SK-N-SH treated with all-trans-retinoic acid at 6 μM for 48 hours (cell line): ENCODE measurements around the gene SOX21.

Experiments
- ATAC-seq: fragments of 200-7000 bp; cut with Tn5 transposase; 3 replicates; pipeline ENCODE4 v1.9.1; 2020; ENCODE audit warnings: mild to moderate bottlenecking, moderate library complexity
- ARNTL ChIP-seq: fragments of 450-650 bp; formaldehyde crosslinking; IDR thresholded peaks from 2 replicates; pipeline ENCODE4 v1.5.0; 2020; ENCODE audit warnings: low read depth, mild to moderate bottlenecking, moderate library complexity, borderline replicate concordance
- BACH2 ChIP-seq: fragments of 250-450 bp; sonication (Bioruptor Pico); IDR thresholded peaks from 2 replicates; pipeline ENCODE4 v1.9.0; 2021; ENCODE audit warnings: mild to moderate bottlenecking, borderline replicate concordance
- CSDC2 ChIP-seq: fragments of 250-450 bp; sonication (Bioruptor Pico); IDR thresholded peaks from 2 replicates; pipeline ENCODE4 v1.5.0; 2020; ENCODE audit warnings: mild to moderate bottlenecking, moderate library complexity
- ESRRG ChIP-seq: fragments of 250-450 bp; sonication (Bioruptor Pico); IDR thresholded peaks from 2 replicates; pipeline ENCODE4 v1.6.1; 2021; ENCODE audit warnings: mild to moderate bottlenecking
- GLIS3 ChIP-seq: fragments of 250-450 bp; sonication (Bioruptor Pico); IDR thresholded peaks from 2 replicates; pipeline ENCODE4 v1.5.0; 2020; ENCODE audit warnings: mild to moderate bottlenecking, moderate library complexity
- ISL1 ChIP-seq: fragments of 250-450 bp; sonication (Bioruptor Pico); IDR thresholded peaks from 2 replicates; pipeline ENCODE4 v2.1.2; 2022; ENCODE audit warnings: mild to moderate bottlenecking, moderate library complexity
- OSR1 ChIP-seq: fragments of 250-450 bp; sonication (Bioruptor Pico); IDR thresholded peaks from 2 replicates; pipeline ENCODE4 v1.8.0; 2022; ENCODE audit warnings: moderate library complexity, mild to moderate bottlenecking, inconsistent platforms
- PATZ1 ChIP-seq: fragments of 250-450 bp; sonication (Bioruptor Pico); IDR thresholded peaks from 2 replicates; pipeline ENCODE4 v1.8.0; 2020; ENCODE audit warnings: mild to moderate bottlenecking, moderate library complexity, borderline replicate concordance
- PPARA ChIP-seq: fragments of 250-450 bp; sonication (Bioruptor Pico); IDR thresholded peaks from 2 replicates; pipeline ENCODE4 v1.5.0; 2020; ENCODE audit warnings: mild to moderate bottlenecking, borderline replicate concordance
- SNAI2 ChIP-seq: fragments of 250-450 bp; sonication (Bioruptor Pico); IDR thresholded peaks from 2 replicates; pipeline ENCODE4 v1.5.0; 2020; ENCODE audit warnings: mild to moderate bottlenecking, moderate library complexity
- TSHZ2 ChIP-seq: fragments of 250-450 bp; sonication (Bioruptor Pico); IDR thresholded peaks from 2 replicates; pipeline ENCODE4 v1.5.0; 2020; ENCODE audit warnings: mild to moderate bottlenecking, moderate library complexity
- ZC3H10 ChIP-seq: fragments of 250-450 bp; sonication (Bioruptor Pico); IDR thresholded peaks from 2 replicates; pipeline ENCODE4 v1.5.1; 2021; ENCODE audit warnings: mild to moderate bottlenecking, moderate library complexity
- ZFP3 ChIP-seq: fragments of 250-450 bp; sonication (Bioruptor Pico); IDR thresholded peaks from 2 replicates; pipeline ENCODE4 v1.5.0; 2020; ENCODE audit warnings: mild to moderate bottlenecking, moderate library complexity
- ZFP30 ChIP-seq: fragments of 450-650 bp; formaldehyde crosslinking; IDR thresholded peaks from 2 replicates; pipeline ENCODE4 v1.5.0; 2022; ENCODE audit warnings: mild to moderate bottlenecking, moderate library complexity
- ZNF565 ChIP-seq: fragments of 450-650 bp; formaldehyde crosslinking; conservative IDR thresholded peaks from 2 replicates; pipeline ENCODE4 v1.5.0; 2020; ENCODE audit warnings: low read depth, mild to moderate bottlenecking, moderate library complexity
- ZNF70 ChIP-seq: fragments of 450-650 bp; formaldehyde crosslinking; IDR thresholded peaks from 2 replicates; pipeline ENCODE4 v1.5.0; 2020; ENCODE audit warnings: mild to moderate bottlenecking, moderate library complexity
- ZNF8 ChIP-seq: fragments of 450-650 bp; formaldehyde crosslinking; IDR thresholded peaks from 2 replicates; pipeline ENCODE4 v1.5.0; 2020; ENCODE audit warnings: mild to moderate bottlenecking, moderate library complexity
- TF ChIP-seq, protein P1 (sequence below): fragments of 250-450 bp; sonication (Bioruptor Pico); IDR thresholded peaks from 2 replicates; pipeline ENCODE4 v1.8.0; 2021; ENCODE audit warnings: low read depth, mild to moderate bottlenecking, moderate library complexity, borderline replicate concordance
- TF ChIP-seq, protein P2 (sequence below): fragments of 250-450 bp; sonication (Bioruptor Pico); IDR thresholded peaks from 2 replicates; pipeline ENCODE4 v1.5.1; 2021; ENCODE audit warnings: mild to moderate bottlenecking, moderate library complexity
- TF ChIP-seq, protein P3 (sequence below): fragments of 250-450 bp; sonication (Bioruptor Pico); IDR thresholded peaks from 2 replicates; pipeline ENCODE4 v1.5.1; 2020; ENCODE audit warnings: low read depth, mild to moderate bottlenecking, moderate library complexity

The SOX21 gene

DNA sequence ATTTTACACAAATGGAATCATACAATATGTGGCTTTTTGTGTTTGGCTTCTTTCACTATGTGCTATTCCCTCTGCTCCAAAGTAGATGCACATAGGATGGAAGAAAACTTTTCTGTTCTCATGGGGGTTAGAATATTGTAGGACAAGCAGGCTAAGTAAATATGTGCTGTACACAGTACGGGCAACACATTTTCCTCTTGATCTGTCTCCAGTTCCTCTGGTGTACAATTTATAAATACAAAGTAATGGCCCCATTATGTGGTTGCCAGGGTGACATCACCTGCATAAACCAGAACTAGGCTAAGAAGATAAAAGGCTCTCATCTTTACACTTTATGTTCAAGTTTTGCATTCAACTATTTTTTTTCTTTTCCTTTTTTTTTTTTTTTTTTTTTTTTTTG, 41.0 kb upstream of the SOX21 start:
- no peak for ATAC-seq
- no peak for TF ChIP-seq ZNF565 (CRISPR knock-in tag)
- no peak for TF ChIP-seq SNAI2 (CRISPR knock-in tag)
- TF ChIP-seq, protein P1, sequence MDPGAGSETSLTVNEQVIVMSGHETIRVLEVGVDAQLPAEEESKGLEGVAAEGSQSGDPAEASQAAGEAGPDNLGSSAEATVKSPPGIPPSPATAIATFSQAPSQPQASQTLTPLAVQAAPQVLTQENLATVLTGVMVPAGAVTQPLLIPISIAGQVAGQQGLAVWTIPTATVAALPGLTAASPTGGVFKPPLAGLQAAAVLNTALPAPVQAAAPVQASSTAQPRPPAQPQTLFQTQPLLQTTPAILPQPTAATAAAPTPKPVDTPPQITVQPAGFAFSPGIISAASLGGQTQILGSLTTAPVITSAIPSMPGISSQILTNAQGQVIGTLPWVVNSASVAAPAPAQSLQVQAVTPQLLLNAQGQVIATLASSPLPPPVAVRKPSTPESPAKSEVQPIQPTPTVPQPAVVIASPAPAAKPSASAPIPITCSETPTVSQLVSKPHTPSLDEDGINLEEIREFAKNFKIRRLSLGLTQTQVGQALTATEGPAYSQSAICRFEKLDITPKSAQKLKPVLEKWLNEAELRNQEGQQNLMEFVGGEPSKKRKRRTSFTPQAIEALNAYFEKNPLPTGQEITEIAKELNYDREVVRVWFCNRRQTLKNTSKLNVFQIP (CRISPR knock-in tag), result no peak
- TF ChIP-seq TSHZ2, result no peak

GRCh38 chr13:94749162-94749561, 36.8 kb upstream of the SOX21 start:
- TF ChIP-seq GLIS3 (CRISPR knock-in tag), result no peak
- no peak for TF ChIP-seq ZNF8 (CRISPR knock-in tag)
- TF ChIP-seq, protein P2, sequence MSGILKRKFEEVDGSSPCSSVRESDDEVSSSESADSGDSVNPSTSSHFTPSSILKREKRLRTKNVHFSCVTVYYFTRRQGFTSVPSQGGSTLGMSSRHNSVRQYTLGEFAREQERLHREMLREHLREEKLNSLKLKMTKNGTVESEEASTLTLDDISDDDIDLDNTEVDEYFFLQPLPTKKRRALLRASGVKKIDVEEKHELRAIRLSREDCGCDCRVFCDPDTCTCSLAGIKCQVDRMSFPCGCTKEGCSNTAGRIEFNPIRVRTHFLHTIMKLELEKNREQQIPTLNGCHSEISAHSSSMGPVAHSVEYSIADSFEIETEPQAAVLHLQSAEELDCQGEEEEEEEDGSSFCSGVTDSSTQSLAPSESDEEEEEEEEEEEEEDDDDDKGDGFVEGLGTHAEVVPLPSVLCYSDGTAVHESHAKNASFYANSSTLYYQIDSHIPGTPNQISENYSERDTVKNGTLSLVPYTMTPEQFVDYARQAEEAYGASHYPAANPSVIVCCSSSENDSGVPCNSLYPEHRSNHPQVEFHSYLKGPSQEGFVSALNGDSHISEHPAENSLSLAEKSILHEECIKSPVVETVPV (CRISPR knock-in tag), result no peak
- TF ChIP-seq ZNF565 (CRISPR knock-in tag), result no peak
- TF ChIP-seq PATZ1 (CRISPR knock-in tag), result no peak
- TF ChIP-seq ZC3H10 (CRISPR knock-in tag), result no peak
- no peak for TF ChIP-seq ESRRG (CRISPR knock-in tag)
- TF ChIP-seq ISL1 (CRISPR knock-in tag), result no peak
- no peak for TF ChIP-seq TSHZ2
- TF ChIP-seq OSR1 (CRISPR knock-in tag), result no peak
- TF ChIP-seq, protein P3, sequence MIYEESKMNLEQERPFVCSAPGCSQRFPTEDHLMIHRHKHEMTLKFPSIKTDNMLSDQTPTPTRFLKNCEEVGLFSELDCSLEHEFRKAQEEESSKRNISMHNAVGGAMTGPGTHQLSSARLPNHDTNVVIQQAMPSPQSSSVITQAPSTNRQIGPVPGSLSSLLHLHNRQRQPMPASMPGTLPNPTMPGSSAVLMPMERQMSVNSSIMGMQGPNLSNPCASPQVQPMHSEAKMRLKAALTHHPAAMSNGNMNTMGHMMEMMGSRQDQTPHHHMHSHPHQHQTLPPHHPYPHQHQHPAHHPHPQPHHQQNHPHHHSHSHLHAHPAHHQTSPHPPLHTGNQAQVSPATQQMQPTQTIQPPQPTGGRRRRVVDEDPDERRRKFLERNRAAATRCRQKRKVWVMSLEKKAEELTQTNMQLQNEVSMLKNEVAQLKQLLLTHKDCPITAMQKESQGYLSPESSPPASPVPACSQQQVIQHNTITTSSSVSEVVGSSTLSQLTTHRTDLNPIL (CRISPR knock-in tag), result no peak
- TF ChIP-seq ZNF70, result no peak
- no peak for TF ChIP-seq PPARA (CRISPR knock-in tag)
- TF ChIP-seq ZFP3 (CRISPR knock-in tag), result no peak
- TF ChIP-seq BACH2 (CRISPR knock-in tag), result no peak
- TF ChIP-seq ZFP30 (CRISPR knock-in tag), result no peak
- TF ChIP-seq ARNTL (CRISPR knock-in tag), result no peak
- TF ChIP-seq CSDC2, result no peak
- TF ChIP-seq, all 23 proteins: peak for 0
- ATAC-seq, result no peak
